GM12878 (cell line): ENCODE results near the gene ANTXR1. TPM values are rescaled to one million over a fixed set of nuclear protein-coding genes. Genes with fewer than 3 reads are reported as not detected.

Source experiments
- ATAC-seq: fragments of 200-7000 bp; cut with Tn5 transposase; 3 replicates; pipeline ENCODE4 v1.9.1; 2020; ENCODE audit warnings: mild to moderate bottlenecking, moderate library complexity
- BruUV-seq: library from RNA; stranded (reverse); fragments of 400-500 nt; replicated peaks from 2 replicates; lab custom pipeline; 2021; lab: Mats Ljungman, UMichigan
- CTCF ChIA-PET: fragments of 300-600 bp; sonication (Branson Sonifier 250); formaldehyde crosslinking; extraction: SDS; loops from one replicate; lab custom pipeline; 2021; ENCODE audit warnings: inconsistent platforms; lab: Yijun Ruan, JAX
- POLR2A ChIA-PET: fragments of 350-600 bp; formaldehyde crosslinking; extraction: SDS; loops from one replicate; lab custom pipeline; 2021; ENCODE audit warnings: inconsistent platforms; lab: Charles Lee
- RAD21 ChIA-PET: fragments of 300-600 bp; sonication (Branson Sonifier 250); formaldehyde crosslinking; loops from one replicate; lab custom pipeline; 2023; ENCODE audit warnings: antibody characterized with exemption; ENCODE audit not compliant: unreplicated experiment; lab: Charles Lee
- SMC1A ChIA-PET: fragments of 300-600 bp; sonication (Branson Sonifier 250); formaldehyde crosslinking; loops from one replicate; lab custom pipeline; 2023; ENCODE audit not compliant: unreplicated experiment, uncharacterized antibody; lab: Charles Lee
- DNase-seq: peaks from one replicate; pipeline ENCODE4 v3.0.0-alpha.2; 2011; ENCODE audit warnings: low read depth, low spot score
- FAIRE-seq: peaks from 3 replicates; lab custom pipeline; 2011; peaks lifted over from hg19 to GRCh38; lab: Jason Lieb, UNC
- H2AFZ ChIP-seq: 2 replicates; pipeline ENCODE4 v1.6.0; 2011; ENCODE audit warnings: low read depth, low read length, control low read depth; ENCODE audit not compliant: control insufficient read depth
- H3K27ac ChIP-seq: 2 replicates; pipeline ENCODE4 v1.5.1; 2011; ENCODE audit warnings: control low read depth; ENCODE audit not compliant: control insufficient read depth, insufficient read depth
- H3K27me3 ChIP-seq, 2 experiments: replicated peaks in 1 of 2; 2 replicates each; pipeline versions ENCODE4 v1.6.0 to v1.6.1; 2011; ENCODE audit warnings: low read length in 1 of 2; ENCODE audit not compliant: control insufficient read depth in 2 of 2, insufficient read depth in 2 of 2
- H3K36me3 ChIP-seq, 2 experiments: 2 replicates each; pipeline ENCODE4 v1.5.1; 2011; ENCODE audit warnings: low read length in 1 of 2; ENCODE audit not compliant: control insufficient read depth in 2 of 2, insufficient read depth in 2 of 2
- H3K4me1 ChIP-seq: 2 replicates; pipeline ENCODE4 v1.6.1; 2011; ENCODE audit warnings: mild to moderate bottlenecking, low read length, moderate library complexity, mixed read lengths; ENCODE audit not compliant: control insufficient read depth, insufficient read depth
- H3K4me2 ChIP-seq: 2 replicates; pipeline ENCODE4 v1.6.0; 2011; ENCODE audit warnings: control low read depth; ENCODE audit not compliant: control insufficient read depth, insufficient read depth
- H3K4me3 ChIP-seq: fragments of 200-600 bp; sonication (generic); 2 replicates; pipeline ENCODE4 v1.5.1; 2016
- H3K79me2 ChIP-seq: 2 replicates; pipeline ENCODE4 v1.6.0; 2011; ENCODE audit warnings: low read length; ENCODE audit not compliant: control insufficient read depth, insufficient read depth
- H3K9ac ChIP-seq: 2 replicates; pipeline ENCODE4 v1.8.0; 2011; ENCODE audit warnings: low read length, control low read depth, mixed read lengths; ENCODE audit not compliant: control insufficient read depth, insufficient read depth
- H3K9me3 ChIP-seq: replicated peaks from 3 replicates; pipeline ENCODE4 v1.5.1; 2011; ENCODE audit warnings: mild to moderate bottlenecking, low read length; ENCODE audit not compliant: control insufficient read depth, insufficient read depth
- H4K20me1 ChIP-seq: 2 replicates; pipeline ENCODE4 v1.6.0; 2011; ENCODE audit not compliant: control insufficient read depth, insufficient read depth
- CBX3 ChIP-seq: fragments of 200-600 bp; sonication (generic); IDR thresholded peaks from 2 replicates; pipeline ENCODE4 v1.6.1; 2016; ENCODE audit warnings: low read depth, borderline replicate concordance
- EGR1 ChIP-seq, 2 experiments: IDR thresholded peaks; 1 replicate in 1 of 2; 2 replicates in 1 of 2; pipeline ENCODE4 v1.6.1; 2011 to 2012; ENCODE audit warnings: low read depth in 2 of 2, low read length in 2 of 2, borderline replicate concordance in 1 of 2, mild to moderate bottlenecking in 1 of 2, moderate library complexity in 1 of 2
- FOXK2 ChIP-seq: fragments of 450-650 bp; IDR thresholded peaks from 2 replicates; pipeline ENCODE4 v1.6.1; 2017; ENCODE audit warnings: mild to moderate bottlenecking, moderate library complexity
- HCFC1 ChIP-seq: fragments of 150-350 bp; IDR thresholded peaks from 2 replicates; pipeline ENCODE4 v1.6.1; 2014; ENCODE audit warnings: low read length
- JUND ChIP-seq: IDR thresholded peaks from 2 replicates; pipeline ENCODE4 v1.6.1; 2012; ENCODE audit warnings: low read depth, mild to moderate bottlenecking, low read length, improper control_type of control experiment, moderate library complexity
- MEF2A ChIP-seq: IDR thresholded peaks from 2 replicates; pipeline ENCODE4 v1.6.1; 2011; ENCODE audit warnings: low read depth, mild to moderate bottlenecking, low read length, moderate library complexity; ENCODE audit not compliant: insufficient read depth
- MEF2B ChIP-seq: fragments of 450-650 bp; IDR thresholded peaks from 2 replicates; pipeline ENCODE4 v1.6.1; 2018; ENCODE audit warnings: mild to moderate bottlenecking, moderate library complexity; ENCODE audit not compliant: partially characterized antibody, poor library complexity, severe bottlenecking
- NFXL1 ChIP-seq: fragments of 450-650 bp; IDR thresholded peaks from 2 replicates; pipeline ENCODE4 v1.6.1; 2017; ENCODE audit warnings: antibody characterized with exemption, mild to moderate bottlenecking, borderline replicate concordance
- NR2F1 ChIP-seq: fragments of 450-650 bp; conservative IDR thresholded peaks from 2 replicates; pipeline ENCODE4 v1.6.1; 2017; ENCODE audit warnings: mild to moderate bottlenecking
- RAD51 ChIP-seq: fragments of 450-650 bp; IDR thresholded peaks from 2 replicates; pipeline ENCODE4 v1.6.1; 2016; ENCODE audit warnings: moderate library complexity, mild to moderate bottlenecking, inconsistent platforms
- SMARCA5 ChIP-seq: fragments of 450-650 bp; IDR thresholded peaks from 2 replicates; pipeline ENCODE4 v1.6.1; 2017; ENCODE audit warnings: mild to moderate bottlenecking
- SRF ChIP-seq, 2 experiments: IDR thresholded peaks; 2 replicates each; pipeline ENCODE4 v1.6.1; 2011; ENCODE audit warnings: low read depth in 2 of 2, low read length in 2 of 2, mild to moderate bottlenecking in 1 of 2, moderate library complexity in 1 of 2
- TCF7 ChIP-seq: IDR thresholded peaks from 2 replicates; pipeline ENCODE4 v1.6.1; 2014; ENCODE audit warnings: antibody characterized with exemption, borderline replicate concordance
- YBX1 ChIP-seq: fragments of 450-650 bp; IDR thresholded peaks from 2 replicates; pipeline ENCODE4 v1.6.1; 2016; ENCODE audit warnings: antibody characterized with exemption
- ZNF217 ChIP-seq: fragments of 450-650 bp; IDR thresholded peaks from 2 replicates; pipeline ENCODE4 v1.6.1; 2017; ENCODE audit warnings: antibody characterized with exemption, mild to moderate bottlenecking
- WGBS: methylation state at CpG from one replicate; pipeline ENCODE4 v1.1.6; 2016; ENCODE audit warnings: low lambda C conversion rate; ENCODE audit not compliant: insufficient replicate concordance, insufficient coverage; ENCODE audit errors: missing lambda C conversion rate; 5-methylcytosine and 5-hydroxymethylcytosine counted together
- in situ Hi-C: fragments of 300-500 bp; cut with MboI; formaldehyde crosslinking; loops from 9 replicates; pipeline ENCODE4 v1.14.3; 2018; ENCODE audit warnings: mixed read lengths
- intact Hi-C: fragments of 100-400 bp; cut with micrococcal nuclease; formaldehyde crosslinking; loops from one replicate; pipeline ENCODE4 v1.14.2; 2022; ENCODE audit not compliant: unreplicated experiment
- polyA plus RNA-seq, 11 experiments: library from polyadenylated mRNA; depleted of rRNA in 4 of 11; unstranded in 6 of 11; stranded (reverse) in 5 of 11; fragments of >200 nt; fragmentation: Nextera tagmentation in 4 of 11; fragmentation: Illumina TruSeq in 1 of 11; extraction: Ambion mirVana in 4 of 11; extraction: Trizol in 1 of 11; gene quantifications; 1 replicate in 1 of 11; 2 replicates in 10 of 11; pipeline versions ENCODE4 v1.2.1 to v1.2.3, GENCODE V29; 2011 to 2016; ENCODE audit warnings: inconsistent platforms in 2 of 11, missing spikeins in 2 of 11, low read depth in 1 of 11
- total RNA-seq, 4 experiments: library from RNA; depleted of rRNA in 3 of 4; stranded (reverse); fragments of >200 nt in 3 of 4; fragmentation: Illumina TruSeq in 1 of 4; extraction: Trizol in 1 of 4; gene quantifications; 2 replicates each; pipeline versions ENCODE4 v1.2.1 to v1.2.3, GENCODE V29; 2013 to 2021
- TF ChIP-seq, protein P1 (sequence below): fragments of 450-650 bp; IDR thresholded peaks from 2 replicates; pipeline ENCODE4 v1.6.1; 2014; ENCODE audit warnings: mild to moderate bottlenecking
- TF ChIP-seq, protein P2 (sequence below): IDR thresholded peaks from 2 replicates; pipeline ENCODE4 v1.6.1; 2011; ENCODE audit warnings: borderline replicate concordance, low read depth, mild to moderate bottlenecking, moderate library complexity, mixed read lengths, low read length; ENCODE audit not compliant: insufficient read depth; ENCODE audit errors: extremely low read length

Gene ANTXR1
- total and polyA plus RNA-seq, 10 of the 15 experiments (the other 5 are each of a cell fraction or from before 2014, with no cell fraction given): 0.09 to 0.26 TPM; not detected in 8

DNA sequence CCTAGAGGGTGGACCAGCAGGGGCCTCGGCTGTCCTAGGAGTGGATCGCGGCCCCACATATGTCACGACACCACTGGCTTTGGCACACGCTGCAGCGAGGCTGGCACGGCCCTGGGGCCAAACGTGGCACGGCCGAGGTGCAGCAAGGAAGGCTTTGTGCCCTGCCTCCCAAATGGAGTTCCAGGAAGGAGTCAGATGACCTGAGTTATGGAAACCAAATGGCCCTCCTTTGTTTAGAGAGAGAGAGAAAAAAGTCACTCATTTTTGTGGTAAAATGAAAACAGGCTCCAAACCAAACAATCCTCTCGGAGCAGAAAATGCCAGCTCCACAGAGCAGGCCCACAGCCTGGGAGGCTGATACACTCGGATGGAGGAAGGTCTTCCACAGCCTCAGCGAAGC, 105.6 kb downstream of the ANTXR1 start:
- Histone ChIP-seq H3K4me1 (no peaks in the 10 kb centered on the region), H3K4me2 (no peak overlapping the region), H3K4me3 (no peak overlapping the region), H3K27ac (no peak overlapping the region), H3K27me3 (peaks cover 0 to 4% of the 10 kb centered on the region in 2 experiments; a peak in 3 of 4 replicates), H3K9me3 (no peaks in the 10 kb centered on the region), H4K20me1 (no peaks in the 10 kb centered on the region), H3K36me3 (no peaks in the 10 kb centered on the region), H3K79me2 (no peaks in the 10 kb centered on the region), H2AFZ (no peak overlapping the region), H3K9ac (no peak overlapping the region)
- BruUV-seq: no TSS peak
- intact Hi-C loops (no loop called here), in situ Hi-C loops (no loop called here)
- no peak for ATAC-seq
- ChIA-PET RAD21 (no interaction called here), SMC1A (no interaction called here), CTCF (no interaction called here), POLR2A (no interaction called here)
- no peak for DNase-seq
- TF ChIP-seq, protein P1, sequence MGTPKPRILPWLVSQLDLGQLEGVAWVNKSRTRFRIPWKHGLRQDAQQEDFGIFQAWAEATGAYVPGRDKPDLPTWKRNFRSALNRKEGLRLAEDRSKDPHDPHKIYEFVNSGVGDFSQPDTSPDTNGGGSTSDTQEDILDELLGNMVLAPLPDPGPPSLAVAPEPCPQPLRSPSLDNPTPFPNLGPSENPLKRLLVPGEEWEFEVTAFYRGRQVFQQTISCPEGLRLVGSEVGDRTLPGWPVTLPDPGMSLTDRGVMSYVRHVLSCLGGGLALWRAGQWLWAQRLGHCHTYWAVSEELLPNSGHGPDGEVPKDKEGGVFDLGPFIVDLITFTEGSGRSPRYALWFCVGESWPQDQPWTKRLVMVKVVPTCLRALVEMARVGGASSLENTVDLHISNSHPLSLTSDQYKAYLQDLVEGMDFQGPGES: no peak
- TF ChIP-seq EGR1 (IDR thresholded peaks at IDR 0.05; ENCODE audit: borderline replicate concordance in 1 of 2, low read depth in 2 of 2, low read length in 2 of 2) (no peak), FOXK2 (no peak), HCFC1 (no peak), NR2F1 (no peak)
- 43% methylated on average over 13 of the region's 13 CpGs for WGBS
- no peak for FAIRE-seq

DNA sequence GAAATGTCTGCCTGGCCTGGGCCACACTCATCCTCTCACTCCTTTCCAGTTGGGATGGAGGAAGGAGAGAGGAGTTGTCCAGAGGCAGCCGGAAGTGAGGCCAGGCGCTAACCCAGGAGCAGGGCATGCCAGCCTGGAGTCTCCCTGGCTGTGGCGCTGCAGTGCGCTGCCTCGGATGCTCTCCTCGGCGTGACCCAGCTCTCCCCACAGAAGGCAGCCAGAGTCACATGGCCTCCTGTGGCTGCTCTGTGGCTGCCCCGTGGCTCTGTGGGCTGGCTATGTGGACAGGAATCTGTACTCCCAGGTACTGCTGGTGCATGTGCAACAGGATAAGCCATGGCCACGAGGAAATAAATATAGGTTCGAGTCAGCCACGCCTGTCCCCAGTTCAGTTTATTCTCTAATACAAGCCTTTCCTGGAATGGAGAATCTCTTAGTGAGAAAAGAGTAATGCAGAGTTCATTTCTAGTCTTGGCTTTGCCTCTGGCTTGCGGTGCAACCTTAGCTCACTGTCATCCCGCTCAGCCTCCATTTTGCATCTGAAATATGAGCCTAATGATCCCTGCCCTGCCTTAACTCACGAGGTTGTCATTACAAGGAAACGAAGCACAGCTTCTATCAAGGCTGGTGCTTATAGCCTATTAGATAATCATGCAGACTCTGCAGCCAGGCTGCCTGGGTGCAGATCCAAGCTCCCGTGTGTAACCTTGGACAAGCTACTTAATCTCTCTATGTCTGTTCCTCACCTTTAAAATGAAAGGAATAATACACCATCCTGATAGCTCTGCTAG, 106.3 kb downstream of the ANTXR1 start:
- Histone ChIP-seq H3K36me3 (no peaks in the 10 kb centered on the region), H3K27me3 (peaks cover 0 to 4% of the 10 kb centered on the region in 2 experiments; a peak in 3 of 4 replicates), H3K9ac (no peak overlapping the region), H3K4me3 (no peak overlapping the region), H3K27ac (no peak overlapping the region), H4K20me1 (no peaks in the 10 kb centered on the region), H3K9me3 (no peaks in the 10 kb centered on the region), H3K4me1 (no peaks in the 10 kb centered on the region), H2AFZ (no peak overlapping the region), H3K79me2 (no peaks in the 10 kb centered on the region), H3K4me2 (no peak overlapping the region)
- in situ Hi-C loops: no loop called here
- CTCF ChIA-PET: no interaction called here
- POLR2A ChIA-PET: no interaction called here
- no TSS peak for BruUV-seq
- no peak for DNase-seq
- 38% methylated on average over 15 of the region's 16 CpGs for WGBS
- FAIRE-seq: no peak
- intact Hi-C loops: no loop called here
- ATAC-seq: no peak
- RAD21 ChIA-PET: no interaction called here
- SMC1A ChIA-PET: interaction anchor here (0.7 kb wide), 1 partner anchor 62 kb away, joined by 3 read pairs; no protein-coding TSS in a partner anchor
- TF ChIP-seq TCF7: no peak
- no peak for TF ChIP-seq SMARCA5
- no peak for TF ChIP-seq JUND
- no peak for TF ChIP-seq MEF2A
- TF ChIP-seq CBX3: no peak
- TF ChIP-seq YBX1: no peak
- no peak for TF ChIP-seq NFXL1
- TF ChIP-seq, protein P2, sequence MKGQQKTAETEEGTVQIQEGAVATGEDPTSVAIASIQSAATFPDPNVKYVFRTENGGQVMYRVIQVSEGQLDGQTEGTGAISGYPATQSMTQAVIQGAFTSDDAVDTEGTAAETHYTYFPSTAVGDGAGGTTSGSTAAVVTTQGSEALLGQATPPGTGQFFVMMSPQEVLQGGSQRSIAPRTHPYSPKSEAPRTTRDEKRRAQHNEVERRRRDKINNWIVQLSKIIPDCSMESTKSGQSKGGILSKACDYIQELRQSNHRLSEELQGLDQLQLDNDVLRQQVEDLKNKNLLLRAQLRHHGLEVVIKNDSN: no peak
- no peak for TF ChIP-seq RAD51
- TF ChIP-seq MEF2B: no peak
- TF ChIP-seq ZNF217: no peak
- TF ChIP-seq SRF (IDR thresholded peaks at IDR 0.05; ENCODE audit: low read depth in 2 of 2, low read length in 2 of 2): no peak
